ENCODE measurements around the gene UNKL.

Gene UNKL

DNA sequence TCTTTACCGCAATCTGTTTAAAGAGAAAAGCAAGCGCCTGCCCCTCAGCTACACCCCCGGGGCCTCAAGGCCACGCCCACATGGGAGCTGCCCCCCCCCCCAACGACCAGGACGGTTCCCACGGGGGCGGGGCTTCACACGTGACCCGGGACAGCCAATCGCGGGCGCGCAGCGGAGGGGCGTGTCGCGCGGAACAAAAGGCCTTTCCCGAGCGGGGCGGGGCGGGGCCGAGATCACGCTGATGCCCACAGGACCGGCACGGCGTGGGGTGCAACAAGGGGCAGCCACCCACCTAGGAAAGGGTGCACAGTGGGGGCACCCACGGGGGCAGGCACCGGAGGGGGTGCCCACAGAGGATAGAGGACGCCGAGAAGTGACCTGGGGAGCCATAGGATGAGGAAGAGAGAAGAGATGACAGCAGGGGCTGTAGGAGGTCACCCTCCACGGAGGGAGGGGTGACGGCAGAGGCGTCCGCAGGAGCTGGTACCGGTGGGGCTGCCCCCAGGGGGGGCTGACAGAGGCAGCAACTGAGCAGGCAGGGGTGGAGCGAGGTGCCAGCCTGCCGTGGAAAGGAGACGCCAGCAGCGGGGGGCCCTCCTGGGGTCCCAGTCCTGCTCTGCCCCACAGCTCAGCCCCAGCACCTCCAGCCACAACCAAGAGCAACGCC, 6.2 kb downstream of the UNKL start (continued):
- TF ChIP-seq KLF9 (tag by site-specific recombination; IDR thresholded peaks at IDR 0.05; ENCODE audit: low read depth) = peak; percentile 100
- TF ChIP-seq ZNF16 (tag by site-specific recombination; IDR thresholded peaks at IDR 0.05; ENCODE audit: low read depth) = no peak
- TF ChIP-seq ZFHX2 (tag by site-specific recombination; conservative IDR thresholded peaks at IDR 0.05) = peak; percentile 95
- no peak for TF ChIP-seq ZNF768 (tag by site-specific recombination; IDR thresholded peaks at IDR 0.05)
- TF ChIP-seq KLF8 (tag by site-specific recombination; IDR thresholded peaks at IDR 0.05) = peak; percentile 69; the same call in 1 of the 2 replicates
- TF ChIP-seq, protein P1, sequence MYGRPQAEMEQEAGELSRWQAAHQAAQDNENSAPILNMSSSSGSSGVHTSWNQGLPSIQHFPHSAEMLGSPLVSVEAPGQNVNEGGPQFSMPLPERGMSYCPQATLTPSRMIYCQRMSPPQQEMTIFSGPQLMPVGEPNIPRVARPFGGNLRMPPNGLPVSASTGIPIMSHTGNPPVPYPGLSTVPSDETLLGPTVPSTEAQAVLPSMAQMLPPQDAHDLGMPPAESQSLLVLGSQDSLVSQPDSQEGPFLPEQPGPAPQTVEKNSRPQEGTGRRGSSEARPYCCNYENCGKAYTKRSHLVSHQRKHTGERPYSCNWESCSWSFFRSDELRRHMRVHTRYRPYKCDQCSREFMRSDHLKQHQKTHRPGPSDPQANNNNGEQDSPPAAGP (tag by site-specific recombination; IDR thresholded peaks at IDR 0.05) = 0 out of 2 replicates have a peak, but pooled peaks have one; percentile 47
- no peak for TF ChIP-seq ZNF426 (tag by site-specific recombination; IDR thresholded peaks at IDR 0.05)
- peak; percentile 30; the same call in 1 of the 2 replicates for TF ChIP-seq SP7 (tag by site-specific recombination; IDR thresholded peaks at IDR 0.05)
- peak; percentile 95 for TF ChIP-seq KLF16 (tag by site-specific recombination; IDR thresholded peaks at IDR 0.05)
- TF ChIP-seq, protein P2, sequence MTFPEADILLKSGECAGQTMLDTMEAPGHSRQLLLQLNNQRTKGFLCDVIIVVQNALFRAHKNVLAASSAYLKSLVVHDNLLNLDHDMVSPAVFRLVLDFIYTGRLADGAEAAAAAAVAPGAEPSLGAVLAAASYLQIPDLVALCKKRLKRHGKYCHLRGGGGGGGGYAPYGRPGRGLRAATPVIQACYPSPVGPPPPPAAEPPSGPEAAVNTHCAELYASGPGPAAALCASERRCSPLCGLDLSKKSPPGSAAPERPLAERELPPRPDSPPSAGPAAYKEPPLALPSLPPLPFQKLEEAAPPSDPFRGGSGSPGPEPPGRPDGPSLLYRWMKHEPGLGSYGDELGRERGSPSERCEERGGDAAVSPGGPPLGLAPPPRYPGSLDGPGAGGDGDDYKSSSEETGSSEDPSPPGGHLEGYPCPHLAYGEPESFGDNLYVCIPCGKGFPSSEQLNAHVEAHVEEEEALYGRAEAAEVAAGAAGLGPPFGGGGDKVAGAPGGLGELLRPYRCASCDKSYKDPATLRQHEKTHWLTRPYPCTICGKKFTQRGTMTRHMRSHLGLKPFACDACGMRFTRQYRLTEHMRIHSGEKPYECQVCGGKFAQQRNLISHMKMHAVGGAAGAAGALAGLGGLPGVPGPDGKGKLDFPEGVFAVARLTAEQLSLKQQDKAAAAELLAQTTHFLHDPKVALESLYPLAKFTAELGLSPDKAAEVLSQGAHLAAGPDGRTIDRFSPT (tag by site-specific recombination; IDR thresholded peaks at IDR 0.05) = peak; percentile 96
- TF ChIP-seq GLIS1 (tag by site-specific recombination; IDR thresholded peaks at IDR 0.05) = peak; percentile 99
- no peak for TF ChIP-seq ZNF394 (tag by site-specific recombination; IDR thresholded peaks at IDR 0.05; ENCODE audit: borderline replicate concordance)
- peak; percentile 99 for TF ChIP-seq KLF10 (tag by site-specific recombination; IDR thresholded peaks at IDR 0.05)
- 0 out of 2 replicates have a peak, but pooled peaks have one; percentile 17 for TF ChIP-seq ZEB2 (tag by site-specific recombination; IDR thresholded peaks at IDR 0.05)
- peak; percentile 90 for TF ChIP-seq ZNF335 (tag by site-specific recombination; conservative IDR thresholded peaks at IDR 0.05)
- TF ChIP-seq ZBTB21 (tag by site-specific recombination; IDR thresholded peaks at IDR 0.05) = no peak
- peak; percentile 23; the same call in 1 of the 2 replicates for TF ChIP-seq SCRT2 (tag by site-specific recombination; IDR thresholded peaks at IDR 0.05)
- TF ChIP-seq ZNF423 (tag by site-specific recombination; IDR thresholded peaks at IDR 0.05) = peak; percentile 82
- peak; percentile 58; the same call in 1 of the 2 replicates for TF ChIP-seq ZXDB (tag by site-specific recombination; IDR thresholded peaks at IDR 0.05)
- TF ChIP-seq ZNF561 (tag by site-specific recombination; IDR thresholded peaks at IDR 0.05; ENCODE audit: borderline replicate concordance) = no peak
- no peak for TF ChIP-seq ZNF324 (tag by site-specific recombination; IDR thresholded peaks at IDR 0.05)
- no peak for TF ChIP-seq ZNF214 (tag by site-specific recombination; IDR thresholded peaks at IDR 0.05; ENCODE audit: borderline replicate concordance)
- TF ChIP-seq SP3 (tag by site-specific recombination; IDR thresholded peaks at IDR 0.05) = peak; percentile 94
- no peak for TF ChIP-seq ZNF776 (tag by site-specific recombination; IDR thresholded peaks at IDR 0.05; ENCODE audit: borderline replicate concordance)
- TF ChIP-seq ZNF660 (tag by site-specific recombination; IDR thresholded peaks at IDR 0.05) = no peak
- TF ChIP-seq ZNF341 (tag by site-specific recombination; IDR thresholded peaks at IDR 0.05; ENCODE audit: low read depth) = peak; percentile 97
